Body of pancreas (tissue), 4 donors: ENCODE data around the gene GNAI1. TPM values are rescaled to one million over a fixed set of nuclear protein-coding genes. Genes with fewer than 3 reads are reported as not detected.

ENCODE experiments used
- ATAC-seq: fragments of 150-250 bp; one replicate; pipeline ENCODE4 v1.9.1; 2016
- DNase-seq, 4 donors: peaks; one replicate each; pipeline ENCODE4 v3.0.0-alpha.2; 2019
- H3K27ac ChIP-seq, 4 donors: fragments of 200-600 bp; sonication (generic); 1 replicate in 3 of 4; 2 replicates in 1 of 4; pipeline versions ENCODE4 v1.5.1 to v1.6.1; 2016 to 2019; ENCODE audit warnings: mild to moderate bottlenecking in 1 of 4, mixed read lengths in 1 of 4, moderate library complexity in 1 of 4
- H3K27me3 ChIP-seq, 2 donors: fragments of 200-600 bp; sonication (generic); one replicate each; pipeline ENCODE4 v1.6.0; 2016; ENCODE audit warnings: mild to moderate bottlenecking in 1 of 2
- H3K36me3 ChIP-seq, 2 donors: fragments of 200-600 bp; sonication (generic); replicated peaks in 1 of 2; 2 replicates each; pipeline ENCODE4 v1.5.1; 2016; ENCODE audit warnings: low read depth in 2 of 2; ENCODE audit not compliant: insufficient read depth in 1 of 2
- H3K4me1 ChIP-seq: fragments of 200-600 bp; sonication (generic); one replicate; pipeline ENCODE4 v1.6.0; 2016
- H3K4me3 ChIP-seq, 2 donors: fragments of 200-600 bp; sonication (generic); 1 replicate in 1 of 2; 2 replicates in 1 of 2; pipeline ENCODE4 v1.5.1; 2016 to 2019
- H3K9me3 ChIP-seq, 3 donors: fragments of 200-600 bp; sonication (generic); 1 replicate in 2 of 3; 2 replicates in 1 of 3; pipeline ENCODE4 v1.5.1; 2016
- CTCF ChIP-seq, 7 experiments: fragments of 450-650 bp in 4 of 7; fragments of 200-600 bp in 3 of 7; sonication (generic) in 3 of 7; IDR thresholded peaks; one replicate each; pipeline ENCODE4 v1.5.1; 2016 to 2019; ENCODE audit warnings: antibody characterized with exemption in 7 of 7
- POLR2A ChIP-seq, 3 donors: fragments of 450-650 bp; IDR thresholded peaks; one replicate each; pipeline ENCODE4 v1.6.1; 2016; ENCODE audit warnings: antibody characterized with exemption in 3 of 3, mild to moderate bottlenecking in 2 of 3
- WGBS, 2 donors: methylation state at CpG; one replicate each; pipeline ENCODE4 v1.1.5; 2017; 5-methylcytosine and 5-hydroxymethylcytosine counted together
- intact Hi-C: fragments of 100-400 bp; cut with DNase I; formaldehyde crosslinking; loops from one replicate; pipeline ENCODE4 v1.15.1; 2023
- total RNA-seq, 2 donors: library from RNA; depleted of rRNA; stranded (reverse); fragments of >200 nt; gene quantifications; one replicate each; pipeline ENCODE4 v1.1.0, GENCODE V29; 2016

The GNAI1 gene
- total RNA-seq, 2 donors from 2014 or later = 9.1 to 16.5 TPM

DNA sequence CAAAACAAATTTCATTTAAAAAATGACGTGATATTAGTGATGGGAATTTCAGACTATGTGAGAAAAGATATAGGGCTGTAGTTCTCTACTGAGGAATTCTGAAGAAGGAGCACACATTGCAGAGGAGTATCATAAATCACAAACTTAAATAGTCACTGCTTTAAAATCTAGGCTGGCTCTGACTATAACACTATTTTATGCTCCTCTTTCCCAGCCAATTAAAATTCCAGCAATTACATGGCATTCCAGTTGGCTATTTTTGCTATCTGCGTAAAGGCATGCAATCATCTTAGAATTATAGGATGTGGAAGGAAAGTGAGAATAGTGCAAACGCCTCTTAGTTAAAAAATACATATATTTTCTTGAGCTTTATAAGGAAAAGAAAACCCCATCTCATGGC, 123.1 kb downstream of the GNAI1 start:
- H3K9me3 ChIP-seq = no peaks in the 10 kb centered on the region
- ATAC-seq (no peak), DNase-seq (no peak)
- WGBS, 2 donors = 77 to 83% methylated on average over 3 of the region's 3 CpGs
- no peaks in the 10 kb centered on the region for H3K36me3 ChIP-seq
- intact Hi-C loops = no loop called here
- no peak overlapping the region for H3K4me3 ChIP-seq
- no peak overlapping the region for H3K27ac ChIP-seq
- H3K27me3 ChIP-seq = no peaks in the 10 kb centered on the region
- no peaks in the 10 kb centered on the region for H3K4me1 ChIP-seq
- TF ChIP-seq CTCF (IDR thresholded peaks at IDR 0.05) = no peak
- TF ChIP-seq POLR2A (IDR thresholded peaks at IDR 0.05) = no peak

DNA sequence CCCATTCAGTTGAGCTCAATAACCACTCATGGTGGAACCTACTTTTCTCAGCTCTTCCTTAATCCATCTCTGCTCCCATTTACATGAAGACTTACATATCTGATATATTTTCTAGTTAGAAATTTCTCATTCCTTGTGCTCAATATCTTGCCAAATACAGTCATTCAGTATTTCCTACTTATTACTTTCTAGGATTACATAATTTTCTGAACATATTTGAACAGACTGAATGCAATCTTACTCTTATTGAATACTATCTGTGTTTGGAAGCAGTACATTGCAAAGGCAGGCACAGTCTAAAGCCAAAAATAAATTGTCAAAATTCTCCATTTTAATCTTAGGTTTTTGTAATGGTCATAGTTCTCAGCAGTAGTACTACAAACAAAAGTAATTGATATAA, 126.0 kb downstream of the GNAI1 start:
- no peak overlapping the region for H3K4me3 ChIP-seq
- no peaks in the 10 kb centered on the region for H3K9me3 ChIP-seq
- no peaks in the 10 kb centered on the region for H3K36me3 ChIP-seq
- intact Hi-C loops = no loop called here
- no peak for DNase-seq
- TF ChIP-seq POLR2A (IDR thresholded peaks at IDR 0.05) (no peak), CTCF (IDR thresholded peaks at IDR 0.05) (no peak)
- no peaks in the 10 kb centered on the region for H3K27me3 ChIP-seq
- no peak overlapping the region for H3K27ac ChIP-seq
- no peak for ATAC-seq
- no peaks in the 10 kb centered on the region for H3K4me1 ChIP-seq

DNA sequence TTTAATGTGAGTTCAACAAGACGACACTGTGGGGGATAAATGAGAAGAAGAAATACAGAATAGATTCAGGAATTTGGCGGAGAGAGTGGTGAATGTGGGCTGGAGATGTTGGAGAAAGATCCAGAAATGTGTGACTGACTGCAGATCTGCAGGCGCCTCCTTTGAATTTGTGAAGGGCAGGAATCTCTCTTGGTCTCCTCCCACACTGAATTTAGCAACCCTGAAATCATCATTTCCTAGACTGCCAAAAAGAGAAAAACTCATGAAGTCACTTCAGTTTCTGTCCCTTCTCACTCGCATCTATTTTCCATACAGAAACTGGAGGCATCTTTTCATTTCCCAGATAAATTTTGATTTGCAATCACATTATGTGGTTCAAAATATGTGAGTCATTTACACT, 128.7 kb downstream of the GNAI1 start:
- intact Hi-C loops = no loop called here
- ATAC-seq = no peak
- Histone ChIP-seq H3K27ac (no peak overlapping the region), H3K4me1 (no peaks in the 10 kb centered on the region), H3K9me3 (no peaks in the 10 kb centered on the region), H3K36me3 (no peaks in the 10 kb centered on the region), H3K27me3 (no peaks in the 10 kb centered on the region), H3K4me3 (no peak overlapping the region)
- DNase-seq = no peak
- TF ChIP-seq POLR2A (IDR thresholded peaks at IDR 0.05) = no peak
- TF ChIP-seq CTCF (IDR thresholded peaks at IDR 0.05) = no peak
- WGBS, 2 donors = 75 to 77% methylated on average over 4 of the region's 4 CpGs

GRCh38 chr7:80263821-80264220, 129.2 kb downstream of the GNAI1 start:
- H3K4me1 ChIP-seq = no peaks in the 10 kb centered on the region
- ATAC-seq = no peak
- H3K27me3 ChIP-seq = no peaks in the 10 kb centered on the region
- H3K9me3 ChIP-seq = no peaks in the 10 kb centered on the region
- DNase-seq = no peak
- H3K36me3 ChIP-seq = no peaks in the 10 kb centered on the region
- H3K27ac ChIP-seq = no peak overlapping the region
- H3K4me3 ChIP-seq = no peak overlapping the region
- 60 to 68% methylated on average over 2 of the region's 2 CpGs for WGBS, 2 donors
- intact Hi-C loops = no loop called here
- no peak for TF ChIP-seq CTCF (IDR thresholded peaks at IDR 0.05)
- no peak for TF ChIP-seq POLR2A (IDR thresholded peaks at IDR 0.05)

- Histone ChIP-seq H3K27ac (no peak overlapping the region), H3K4me1 (no peaks in the 10 kb centered on the region), H3K36me3 (no peaks in the 10 kb centered on the region), H3K9me3 (no peaks in the 10 kb centered on the region), H3K4me3 (no peak overlapping the region), H3K27me3 (no peaks in the 10 kb centered on the region)
- DNase-seq = no peak
- no peak for ATAC-seq
- intact Hi-C loops = no loop called here
- 71% methylated on average over 6 of the region's 6 CpGs for WGBS, 2 donors
- TF ChIP-seq CTCF (IDR thresholded peaks at IDR 0.05) (no peak), POLR2A (IDR thresholded peaks at IDR 0.05) (no peak)
Measured at GRCh38 chr7:80264769-80265495, 130.3 kb downstream of the GNAI1 start.
